ENCODE measurements around the gene STPG3.

GRCh38 chr9:137266162-137266527, 15.1 kb downstream of the STPG3 start:
- TF ChIP-seq CTCF (IDR thresholded peaks at IDR 0.05; ENCODE audit: low read length) (no peak), EZH2phosphoT487 (IDR thresholded peaks at IDR 0.05; ENCODE audit: low read length) (no peak), EZH2 (optimal IDR thresholded peaks at IDR 0.05; ENCODE audit: low read depth, low read length) (no peak)

Data from MM.1S (cell line).